ENCODE results near the gene FBXO36.

DNA sequence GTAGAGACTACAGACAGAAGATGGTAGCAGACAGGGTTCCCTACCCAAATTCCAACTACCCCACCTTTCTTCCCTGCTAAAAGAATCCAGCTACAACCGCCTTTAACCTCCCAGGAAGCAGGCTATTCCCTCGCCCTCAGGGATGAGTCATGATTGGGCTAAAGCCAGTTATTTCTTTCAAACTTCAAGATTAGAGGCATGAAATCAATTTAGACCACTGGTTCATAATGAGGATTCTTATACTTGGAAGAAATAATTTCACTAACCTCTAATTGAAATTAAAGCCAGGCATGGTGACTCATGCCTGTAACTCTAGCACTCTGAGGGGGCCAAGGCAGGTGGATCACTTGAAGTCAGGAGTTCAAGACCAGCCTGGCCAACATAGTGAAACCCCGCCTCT lies 20.5 kb upstream of the FBXO36 start:
- TF ChIP-seq CTCF (IDR thresholded peaks at IDR 0.05), result no peak
- no peak for TF ChIP-seq EZH2 (IDR thresholded peaks at IDR 0.05; ENCODE audit: borderline replicate concordance, insufficient read depth, low read depth, low read length, poor library complexity, severe bottlenecking)
